ENCODE results near the gene PLXDC1. TPM values are rescaled to one million over a fixed set of nuclear protein-coding genes. Genes with fewer than 3 reads are reported as not detected.

PLXDC1 gene
- 10 to 100 TPM in 7 of 9 donors, 1 to 10 TPM in 2; 6.3 to 17.4 (median 13.8) TPM for total RNA-seq
- 10 to 100 TPM in 1 of 2 donors, 1 to 10 TPM in 1; 4.8 to 13.3 TPM for polyA plus RNA-seq
- long read RNA-seq, donor 1, full-length matches to known transcripts, result 1 of 12 reads
- long read RNA-seq, donor 1, partial matches to known transcripts, result 1 of 12 reads
- long read RNA-seq, donor 1, other reads (novel, unspliced or antisense), result 10 of 12 reads
- long read RNA-seq, donor 2, full-length matches to known transcripts, result 2 of 6 reads
- long read RNA-seq, donor 2, partial matches to known transcripts, result 1 of 6 reads
- long read RNA-seq, donor 2, other reads (novel, unspliced or antisense), result 3 of 6 reads
- long read RNA-seq, donor 3, full-length matches to known transcripts, result 5 of 12 reads
- long read RNA-seq, donor 3, partial matches to known transcripts, result 0 of 12 reads
- long read RNA-seq, donor 3, other reads (novel, unspliced or antisense), result 7 of 12 reads

- Histone ChIP-seq H3K4me3 (peak within 1 kb of the TSS; percentile 32 to 99 (median 72)), H3K36me3 (no peaks in the 10 kb centered on the region), H3K27me3 (peaks cover 0 to 24% (median 4%) of the 10 kb centered on the region in 9 donors), H3K27ac (peak within 1 kb of the TSS; percentile 54 to 98 (median 92)), H3K9me3 (no peaks in the 10 kb centered on the region), H3K4me1 (peaks cover 0 to 32% (median 17%) of the 10 kb centered on the region in 12 donors)
- no peak for TF ChIP-seq POLR2A (IDR thresholded peaks at IDR 0.05)
- no peak for TF ChIP-seq CTCF (IDR thresholded peaks at IDR 0.05)
- intact Hi-C loops (cut with DNase I), result loop anchor here in 7 of 10 donors (5.0 to 10.0 kb wide), 9 partner anchors 69 to 399 kb away; partner anchors contain the start of genes LASP1 (in 4 of the 7), FBXO47 (in 2 of the 7) and PSMB3 (in 1 of the 7)
- 1 to 3% (median 2%) methylated on average over 13 to 68 of the region's 68 CpGs for WGBS, 4 donors
- ATAC-seq, result no peak
- DNase-seq, result peak in 2 of 5 donors; percentile 30 to 72
Measured at GRCh38 chr17:39151150-39151942, at the start of gene PLXDC1. TSS of gene PLXDC1 (minus strand) at chr17:39151637. CDS start at chr17:39151437, 200 bp downstream.

- WGBS, 4 donors, result 47 to 58% (median 49%) methylated on average over 11 of the region's 11 CpGs
- no peaks in the 10 kb centered on the region for H3K9me3 ChIP-seq
- no peaks in the 10 kb centered on the region for H3K27me3 ChIP-seq
- intact Hi-C loops (cut with DNase I), result no loop called here
- DNase-seq (no peak), ATAC-seq (no peak)
- H3K4me3 ChIP-seq, result peak overlapping the region; percentile 71 to 99 (median 82)
- peaks cover 0 to 47% (median 25%) of the 10 kb centered on the region in 12 donors for H3K4me1 ChIP-seq
- peaks cover 11 to 44% (median 43%) of the 10 kb centered on the region in 9 donors for H3K36me3 ChIP-seq
- TF ChIP-seq CTCF (IDR thresholded peaks at IDR 0.05) (no peak), POLR2A (IDR thresholded peaks at IDR 0.05) (no peak)
- peak overlapping the region in 10 of 12 donors; percentile 92 to 100 (median 98) for H3K27ac ChIP-seq
Measured at GRCh38 chr17:39200957-39201510, 49.6 kb upstream of the PLXDC1 start.

- Histone ChIP-seq H3K27me3 (no peaks in the 10 kb centered on the region), H3K36me3 (peaks cover 11 to 44% (median 42%) of the 10 kb centered on the region in 9 donors), H3K9me3 (no peaks in the 10 kb centered on the region), H3K4me3 (peak within 1 kb of the TSS; percentile 71 to 99 (median 82)), H3K27ac (peak within 1 kb of the TSS; percentile 92 to 100 (median 98)), H3K4me1 (peaks cover 0 to 51% (median 29%) of the 10 kb centered on the region in 12 donors)
- TF ChIP-seq CTCF (IDR thresholded peaks at IDR 0.05) (no peak), POLR2A (IDR thresholded peaks at IDR 0.05) (peak in 1 of 2 donors; percentile 54)
- intact Hi-C loops (cut with DNase I), result no loop called here
- DNase-seq (peak; percentile 76 to 89 (median 82)), ATAC-seq (peak; percentile 70 to 86 (median 80))
- WGBS, 4 donors, result 0% methylated on average over 24 to 52 of the region's 52 CpGs
Measured at GRCh38 chr17:39200070-39200879, 48.8 kb upstream of the PLXDC1 start, which contains the start of gene RPL19. TSS of gene RPL19 (plus strand) at chr17:39200283. CDS start at chr17:39200345, 62 bp downstream.
